NCI-H1694 treated with DMSO at 0.1 percent for 48 hours (cell line): Measurements from ENCODE around the gene RANBP3L.
"Not testable (repeated sequence)": the region's sequence is repeated elsewhere in the genome, so short reads cannot be mapped to it uniquely, and the experiment has no call there.

ENCODE experiments used
- DNase-seq: peaks from one replicate; lab custom pipeline; 2025; lab: John Stamatoyannopoulos, UW

The RANBP3L gene

DNA sequence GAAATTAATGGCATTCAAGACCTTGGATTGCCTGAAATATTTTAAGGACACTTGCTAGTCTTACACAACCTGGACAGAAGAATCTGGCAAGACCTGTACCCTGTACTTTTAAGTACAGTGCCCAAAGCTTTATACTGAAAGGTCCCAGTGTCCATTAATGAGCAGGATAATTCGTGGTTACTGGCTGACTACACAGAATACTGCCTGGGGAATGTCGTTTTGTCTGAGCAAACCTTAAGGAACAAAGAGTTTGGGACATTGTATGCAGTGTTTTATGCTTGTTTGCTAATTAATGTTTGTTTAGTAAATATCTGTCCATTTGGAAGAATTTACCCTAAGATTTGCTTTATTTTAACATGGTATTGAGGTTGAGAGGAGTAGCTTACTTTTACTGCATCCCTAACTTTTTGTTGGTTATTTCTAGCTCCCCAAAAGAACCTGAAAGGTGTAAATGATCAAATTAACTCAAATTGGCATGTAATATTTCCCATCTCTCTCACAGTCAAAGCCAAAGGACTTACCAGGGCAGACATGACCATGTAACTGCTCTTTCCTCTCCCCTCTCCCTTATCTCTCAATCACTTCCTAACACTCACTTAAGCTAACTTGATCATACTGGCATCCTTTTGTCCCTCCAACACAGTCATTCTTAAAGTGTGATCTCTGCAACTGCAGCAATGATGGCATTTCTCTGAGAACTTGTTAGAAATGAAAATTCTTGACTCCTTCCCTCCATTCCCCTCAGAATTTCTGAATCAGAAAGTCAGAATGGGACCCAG lies 15.7 kb downstream of the RANBP3L start:
- no peak for DNase-seq

GRCh38 chr5:36283775-36284174 lies 17.9 kb downstream of the RANBP3L start:
- DNase-seq, result not testable (repeated sequence)

DNA sequence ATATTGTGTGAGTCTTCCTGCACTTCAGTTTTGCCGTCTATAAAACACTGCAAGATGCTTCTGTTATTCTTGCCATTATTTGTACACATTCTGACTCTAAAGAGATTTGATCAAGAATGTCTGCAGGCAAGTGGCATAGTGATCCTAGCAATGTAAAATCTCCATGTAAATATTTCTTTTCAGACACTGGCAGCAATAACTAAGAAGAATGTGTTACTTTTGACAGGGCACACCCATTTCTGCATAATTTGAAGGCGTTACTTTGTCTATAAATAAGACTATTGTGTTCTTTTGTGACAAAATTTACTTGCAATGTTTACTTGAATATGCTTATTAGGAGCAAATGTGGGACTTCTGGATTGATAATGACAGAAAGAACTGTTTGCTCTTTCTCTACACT lies 20.1 kb downstream of the RANBP3L start:
- DNase-seq, result no peak

DNA sequence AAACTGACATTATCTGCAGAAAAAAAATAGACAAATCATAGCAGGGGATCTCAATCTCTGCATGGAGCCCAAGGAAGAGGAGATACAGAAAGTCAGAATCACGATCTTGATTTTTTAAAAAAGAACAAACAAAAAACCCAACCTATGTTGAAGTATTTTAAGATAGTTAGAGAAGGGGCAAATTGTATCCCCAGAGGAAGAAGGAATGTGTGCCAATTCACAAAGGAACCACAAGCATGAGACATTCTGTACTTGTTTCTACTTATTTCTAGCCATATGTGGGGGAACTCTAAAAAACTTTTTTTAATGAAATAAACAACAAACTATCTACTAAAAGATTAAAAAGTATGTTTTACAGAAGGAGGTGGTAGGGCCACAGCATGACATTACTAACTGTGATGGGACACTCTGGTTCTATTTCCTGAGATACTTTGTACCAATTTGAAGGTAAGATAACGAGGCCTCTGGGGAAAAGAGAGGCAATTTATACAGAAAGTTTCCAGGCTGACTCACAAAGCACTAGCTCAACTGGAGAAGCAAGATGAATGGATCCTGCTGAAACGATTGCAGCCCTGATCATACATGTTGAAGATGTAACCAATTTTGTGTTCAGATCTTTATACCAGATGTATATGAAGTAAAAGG lies 22.5 kb downstream of the RANBP3L start:
- no peak for DNase-seq

GRCh38 chr5:36277521-36278176 lies 24.1 kb downstream of the RANBP3L start:
- no peak for DNase-seq

- DNase-seq, result no peak
Measured at GRCh38 chr5:36276864-36277263, 24.8 kb downstream of the RANBP3L start.

DNA sequence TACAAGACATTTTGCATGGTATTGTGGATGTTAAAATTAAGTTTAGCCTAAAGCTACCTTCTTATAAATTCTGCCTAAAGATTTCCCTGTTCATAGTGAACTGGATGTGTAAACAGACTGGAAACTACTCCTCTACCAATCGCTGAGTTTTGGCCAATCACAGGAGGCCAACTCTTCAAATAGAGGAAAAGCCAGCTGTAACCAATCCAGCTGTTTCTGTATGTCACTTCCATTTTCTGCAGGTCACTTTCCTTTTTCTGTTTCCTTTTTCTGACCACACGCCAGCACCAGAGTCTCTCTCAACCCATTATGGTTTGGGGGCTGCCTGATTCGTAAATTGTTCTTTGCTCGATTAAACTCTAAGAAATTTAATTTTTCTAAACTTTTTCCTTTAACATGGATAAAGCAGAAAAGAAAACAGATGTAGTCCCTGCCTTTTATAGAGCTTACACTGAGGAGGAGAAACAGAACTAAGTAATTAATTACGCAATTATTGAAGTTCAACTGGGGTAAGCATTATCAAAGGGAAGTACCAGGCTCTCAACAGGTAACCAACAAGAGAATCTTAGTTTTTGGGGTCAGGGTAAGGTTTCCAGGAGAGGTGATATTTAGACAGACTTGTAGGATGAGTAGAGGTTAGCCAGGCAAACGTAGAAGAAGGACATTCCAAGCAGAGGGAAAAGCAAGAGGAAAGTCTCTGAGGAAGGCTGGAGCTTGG lies 27.7 kb downstream of the RANBP3L start:
- DNase-seq, result no peak

DNA sequence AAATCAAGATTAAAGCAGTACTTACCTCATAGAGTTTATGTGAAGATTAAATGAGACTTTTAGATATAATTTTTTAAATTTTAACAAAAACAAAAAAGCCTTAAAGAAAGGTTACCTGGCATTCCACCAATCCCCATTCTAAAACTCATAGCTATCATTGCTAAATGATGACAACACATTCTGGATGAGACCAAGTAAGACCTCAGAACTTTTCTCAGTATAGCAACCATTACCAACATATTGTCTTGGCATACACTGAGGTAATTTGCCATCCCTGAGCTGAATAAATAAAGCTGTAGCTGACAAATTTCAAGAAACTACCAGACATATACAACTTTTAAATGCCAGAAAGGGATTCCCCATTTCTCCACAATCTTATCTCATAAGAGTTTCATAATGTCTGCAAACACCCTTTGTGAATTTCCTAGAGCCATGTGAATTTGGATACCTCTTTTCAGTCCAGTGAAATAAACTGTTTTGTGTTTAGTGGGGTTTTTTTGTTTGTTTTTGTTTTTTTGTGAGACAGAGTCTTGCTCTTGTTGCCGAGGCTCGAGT lies 29.5 kb downstream of the RANBP3L start:
- no peak for DNase-seq

GRCh38 chr5:36270876-36271575 lies 30.7 kb downstream of the RANBP3L start:
- DNase-seq, result no peak

- DNase-seq, result no peak
Measured at GRCh38 chr5:36270175-36270574, 31.5 kb downstream of the RANBP3L start.

DNA sequence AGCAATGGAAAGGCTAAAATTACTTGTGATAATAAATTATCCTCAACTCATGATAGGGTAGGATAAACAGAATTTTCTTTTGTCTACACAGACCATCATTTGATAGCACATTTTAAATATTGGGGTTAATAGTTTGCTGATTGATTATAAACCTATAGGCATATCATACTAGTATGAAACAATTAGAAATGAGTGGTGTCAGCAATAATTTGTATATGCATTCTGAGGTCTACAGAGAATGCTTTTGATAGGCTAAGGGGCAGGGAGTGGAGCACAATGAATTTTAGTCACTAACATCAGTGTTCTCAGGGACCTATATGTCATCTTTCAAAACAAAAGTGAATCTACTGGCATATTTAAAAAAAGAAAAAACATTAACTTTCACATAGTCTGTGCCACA lies 32.2 kb downstream of the RANBP3L start:
- no peak for DNase-seq

DNA sequence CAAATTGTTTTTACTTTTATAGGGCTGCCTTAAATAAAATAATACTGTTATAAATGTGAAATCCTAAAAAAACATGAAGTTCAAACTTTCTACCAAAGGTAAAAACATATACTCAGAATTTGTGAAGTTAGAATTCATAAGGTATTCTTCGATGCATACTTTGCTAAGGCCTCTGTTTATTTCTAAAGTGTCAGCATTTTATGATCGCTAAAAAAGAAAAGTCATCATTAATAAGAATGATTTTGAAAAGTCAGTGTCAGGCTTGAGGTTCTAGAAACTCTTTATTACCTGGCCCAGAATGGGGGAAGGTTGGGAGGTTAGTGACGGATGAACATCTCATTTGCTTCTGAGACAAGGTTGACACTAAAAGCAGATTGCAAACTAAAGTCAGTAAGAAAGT lies 33.8 kb downstream of the RANBP3L start:
- DNase-seq, result no peak

GRCh38 chr5:36264202-36264760 lies 37.4 kb downstream of the RANBP3L start:
- DNase-seq, result no peak

DNA sequence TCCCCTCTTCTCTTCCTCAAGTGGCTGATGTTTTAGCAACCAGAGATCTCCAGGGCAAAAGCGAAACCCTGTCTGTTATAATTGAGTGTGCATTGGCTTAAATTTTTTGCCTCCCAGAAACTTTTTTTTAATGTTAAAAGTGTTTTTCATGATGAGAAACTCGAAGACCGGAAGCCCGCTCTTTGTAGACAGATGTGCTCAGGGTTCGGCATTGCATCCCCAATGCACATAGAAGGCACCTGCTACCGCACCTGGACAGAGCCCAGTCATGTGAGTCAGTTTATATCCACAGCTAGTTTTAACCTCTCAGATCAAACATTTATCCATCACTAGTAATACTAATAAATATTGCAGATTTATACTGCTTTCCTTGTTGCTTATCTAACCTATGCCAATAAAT lies 40.5 kb downstream of the RANBP3L start:
- no peak for DNase-seq

DNA sequence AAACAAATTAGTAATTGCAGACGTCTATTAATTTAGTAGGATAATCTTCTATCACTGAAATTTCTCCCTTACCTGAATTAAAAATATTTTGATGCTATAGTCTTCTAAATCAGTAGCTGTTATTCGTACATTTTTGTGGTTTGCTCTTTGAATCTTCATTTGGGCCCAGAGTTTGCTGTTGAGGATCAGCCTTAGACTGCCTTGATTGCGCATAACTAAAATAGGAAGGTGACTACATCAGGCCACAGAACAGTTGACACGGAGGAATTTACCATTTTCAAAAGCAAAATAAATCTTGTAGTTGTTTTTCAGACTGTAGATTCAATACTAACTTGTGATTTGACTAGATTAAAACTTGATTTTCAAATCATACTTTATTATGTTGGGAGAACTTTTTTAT lies 48.1 kb downstream of the RANBP3L start:
- DNase-seq, result no peak

DNA sequence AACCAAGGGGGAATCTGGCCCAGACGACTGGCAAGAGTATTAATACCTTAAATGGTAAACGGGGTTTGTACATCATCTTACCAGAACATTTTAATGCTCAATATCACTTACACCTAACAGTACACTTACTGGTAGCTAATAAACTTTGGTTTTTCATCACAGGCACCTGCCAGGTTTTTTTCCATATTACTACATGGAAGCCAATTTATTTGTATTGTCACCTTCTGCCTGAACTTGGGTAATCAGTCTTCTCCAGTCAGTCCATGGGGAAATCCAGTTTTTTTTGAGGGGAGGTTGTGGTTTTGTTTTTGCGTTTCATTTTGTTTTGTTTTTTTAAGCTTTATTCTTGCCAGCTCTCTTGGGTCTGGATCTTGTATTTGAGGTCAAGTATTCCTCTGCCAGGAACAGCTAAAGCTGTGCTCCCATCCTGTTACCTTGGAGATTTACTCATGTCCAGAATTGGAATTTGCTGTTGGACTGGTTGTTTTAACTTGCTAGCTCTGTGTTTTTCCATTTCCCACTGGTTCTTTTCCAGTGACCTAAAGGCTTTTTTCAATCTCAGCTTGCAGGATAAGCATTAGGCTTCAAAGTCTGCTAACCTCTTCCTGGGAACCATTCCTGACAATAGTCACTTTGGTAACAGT lies 48.9 kb downstream of the RANBP3L start:
- no peak for DNase-seq

DNA sequence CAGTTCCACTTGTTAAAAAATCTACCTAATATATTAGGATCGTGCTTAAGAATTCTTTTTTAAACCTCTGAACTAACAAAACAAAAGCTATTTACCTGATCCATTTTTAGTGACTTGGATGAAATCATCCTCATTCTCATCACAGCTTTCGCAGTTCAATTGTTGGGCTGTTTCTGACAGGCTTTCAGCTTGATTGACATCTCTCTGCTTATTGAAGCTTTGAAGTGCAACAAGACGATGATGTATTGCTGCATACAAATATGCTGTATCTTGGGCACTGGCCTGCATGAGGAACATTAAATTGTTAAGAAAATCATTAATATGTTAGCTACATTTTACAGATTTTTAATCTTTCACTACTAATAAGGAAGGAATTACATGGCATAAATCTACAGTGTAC lies 50.5 kb downstream of the RANBP3L start:
- no peak for DNase-seq

DNA sequence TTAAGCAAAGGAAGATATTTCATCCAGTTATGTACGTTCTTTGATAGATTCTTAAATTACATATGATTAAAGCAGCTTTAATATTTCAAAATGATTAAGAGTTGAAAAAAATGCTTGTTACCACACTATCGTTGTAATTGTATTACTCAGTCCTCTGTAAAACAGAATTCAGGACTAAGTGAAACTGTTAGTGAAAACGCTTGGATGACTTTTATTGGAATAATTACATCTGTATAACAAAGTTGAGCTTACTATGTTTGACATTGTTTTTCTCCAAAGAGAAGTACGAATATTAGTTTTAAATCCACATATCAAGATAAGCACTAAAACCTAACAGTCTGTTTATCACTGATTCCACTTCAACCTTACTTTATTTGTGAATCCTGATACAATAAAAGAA lies 51.3 kb downstream of the RANBP3L start:
- DNase-seq, result no peak

GRCh38 chr5:36246036-36246800 lies 55.5 kb downstream of the RANBP3L start:
- no peak for DNase-seq

DNA sequence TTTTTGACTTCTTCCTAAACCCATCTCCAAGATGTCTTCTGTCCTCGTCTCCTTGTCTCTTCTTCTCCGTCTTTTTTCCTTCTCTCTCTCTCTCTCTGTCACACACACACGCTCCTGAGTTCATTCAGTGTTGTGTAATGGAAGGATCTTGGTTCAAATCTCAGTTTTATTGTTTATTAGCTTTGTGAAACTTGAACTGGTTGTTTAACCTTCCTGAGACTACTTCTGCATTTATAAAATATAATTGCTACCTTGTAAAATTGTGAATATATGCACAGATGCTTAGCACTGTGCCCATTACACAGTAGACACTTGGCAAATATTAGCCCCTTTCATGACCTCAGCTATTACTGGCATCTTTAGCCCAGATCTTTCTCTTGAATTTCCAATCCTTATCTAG lies 57.6 kb downstream of the RANBP3L start:
- no peak for DNase-seq
